Keratinocyte (primary cell): ENCODE results near the gene DOCK1. TPM values are rescaled to one million over a fixed set of nuclear protein-coding genes. Genes with fewer than 3 reads are reported as not detected.

ENCODE experiments used
- DNase-seq: peaks from one replicate; pipeline ENCODE4 v3.0.0-alpha.2; 2011; ENCODE audit warnings: low read depth, missing footprints, low spot score
- FAIRE-seq: peaks from 2 replicates; lab custom pipeline; 2011; peaks lifted over from hg19 to GRCh38; lab: Jason Lieb, UNC
- H2AFZ ChIP-seq: 2 replicates; pipeline ENCODE4 v1.6.0; 2012; ENCODE audit warnings: low read length, control low read depth, inconsistent platforms; ENCODE audit not compliant: control insufficient read depth
- H3K27ac ChIP-seq: 2 replicates; pipeline ENCODE4 v1.5.1; 2011; ENCODE audit warnings: low read length; ENCODE audit not compliant: control insufficient read depth, insufficient read depth
- H3K27me3 ChIP-seq: 3 replicates; pipeline ENCODE4 v1.6.0; 2011; ENCODE audit warnings: low read length; ENCODE audit not compliant: control insufficient read depth, insufficient read depth; ENCODE audit errors: extremely low read depth
- H3K36me3 ChIP-seq, 2 experiments: 2 replicates in 1 of 2; 3 replicates in 1 of 2; pipeline ENCODE4 v1.5.1; 2011; ENCODE audit warnings: low read length in 2 of 2, mild to moderate bottlenecking in 1 of 2; ENCODE audit not compliant: control insufficient read depth in 2 of 2, insufficient read depth in 2 of 2; ENCODE audit errors: extremely low read depth in 1 of 2
- H3K4me1 ChIP-seq: 3 replicates; pipeline ENCODE4 v1.5.1; 2011; ENCODE audit warnings: low read length; ENCODE audit not compliant: control insufficient read depth, insufficient read depth; ENCODE audit errors: extremely low read depth
- H3K4me2 ChIP-seq: 3 replicates; pipeline ENCODE4 v1.6.0; 2011; ENCODE audit warnings: low read depth, low read length; ENCODE audit not compliant: control insufficient read depth, insufficient read depth; ENCODE audit errors: extremely low read depth
- H3K4me3 ChIP-seq, 3 experiments: fragments of 200-600 bp in 1 of 3; sonication (generic) in 1 of 3; 2 replicates in 2 of 3; 3 replicates in 1 of 3; pipeline ENCODE4 v1.5.1; 2011 to 2016; ENCODE audit warnings: low read length in 3 of 3, mild to moderate bottlenecking in 3 of 3, control low read depth in 2 of 3, inconsistent platforms in 1 of 3, low read depth in 1 of 3, mixed read lengths in 1 of 3, mixed run types in 1 of 3, moderate library complexity in 1 of 3; ENCODE audit not compliant: control insufficient read depth in 2 of 3, insufficient read depth in 2 of 3; ENCODE audit errors: extremely low read depth in 1 of 3
- H3K79me2 ChIP-seq: 2 replicates; pipeline ENCODE4 v1.6.0; 2012; ENCODE audit warnings: low read length; ENCODE audit not compliant: control insufficient read depth, insufficient read depth
- H3K9ac ChIP-seq: 3 replicates; pipeline ENCODE4 v1.6.0; 2011; ENCODE audit warnings: low read length; ENCODE audit not compliant: control insufficient read depth, insufficient read depth; ENCODE audit errors: extremely low read depth
- H3K9me1 ChIP-seq: 3 replicates; pipeline ENCODE4 v1.6.0; 2011; ENCODE audit warnings: low read length; ENCODE audit not compliant: control insufficient read depth, insufficient read depth; ENCODE audit errors: extremely low read depth
- H3K9me3 ChIP-seq: 2 replicates; pipeline ENCODE4 v1.5.1; 2012; ENCODE audit warnings: low read depth, low read length; ENCODE audit not compliant: control insufficient read depth
- H4K20me1 ChIP-seq: 3 replicates; pipeline ENCODE4 v1.6.0; 2011; ENCODE audit warnings: low read length; ENCODE audit not compliant: control insufficient read depth, insufficient read depth; ENCODE audit errors: extremely low read depth
- CTCF ChIP-seq, 3 experiments: IDR thresholded peaks in 1 of 3; conservative IDR thresholded peaks in 1 of 3; optimal IDR thresholded peaks in 1 of 3; 2 replicates in 2 of 3; 3 replicates in 1 of 3; pipeline versions ENCODE3 to v1.5.1; 2011; ENCODE audit warnings: low read length in 3 of 3, mild to moderate bottlenecking in 3 of 3, moderate library complexity in 2 of 3, control low read depth in 1 of 3, inconsistent platforms in 1 of 3; ENCODE audit not compliant: insufficient read depth in 2 of 3; ENCODE audit errors: extremely low read depth in 1 of 3
- EZH2 ChIP-seq: IDR thresholded peaks from one replicate; pipeline ENCODE4 v1.6.1; 2012; ENCODE audit warnings: inconsistent platforms, mild to moderate bottlenecking, low read length, moderate library complexity
- dilution Hi-C: fragments of 300-500 bp; cut with MboI; formaldehyde crosslinking; loops from one replicate; pipeline ENCODE4 v1.7.0; 2020; ENCODE audit warnings: low sequenced_read_pairs; ENCODE audit not compliant: extremely low pct_ligation_motif_present
- polyA plus RNA-seq, 5 experiments: library from polyadenylated mRNA; depleted of rRNA in 3 of 5; stranded (reverse) in 3 of 5; stranded (forward) in 1 of 5; unstranded in 1 of 5; fragments of >200 nt; gene quantifications; 1 replicate in 1 of 5; 2 replicates in 3 of 5; 3 replicates in 1 of 5; pipeline versions ENCODE4 v1.2.1 to v1.2.3, GENCODE V29; 2011 to 2012; ENCODE audit warnings: missing spikeins in 2 of 5, low read depth in 1 of 5, low replicate concordance in 1 of 5

Gene DOCK1
- polyA plus RNA-seq, 1 donor (not counting 4 experiments of a cell fraction or from before 2014, with no cell fraction given): 15.7 TPM

GRCh38 chr10:127275272-127275671 lies 370.0 kb downstream of the DOCK1 start:
- TF ChIP-seq CTCF (optimal IDR thresholded peaks at IDR 0.05 in 1 of 3, IDR thresholded peaks at IDR 0.05 in 1 of 3, conservative IDR thresholded peaks at IDR 0.05 in 1 of 3; ENCODE audit: extremely low read depth in 1 of 3, insufficient read depth in 2 of 3, low read length in 3 of 3) (no peak), EZH2 (no peak)
- no peak overlapping the region for H2AFZ ChIP-seq
- H3K9me3 ChIP-seq: no peaks in the 10 kb centered on the region
- no peak overlapping the region for H3K27ac ChIP-seq
- H3K4me2 ChIP-seq: no peak overlapping the region
- no peak for DNase-seq
- H3K9ac ChIP-seq: no peak overlapping the region
- no peaks in the 10 kb centered on the region for H3K4me1 ChIP-seq
- peaks cover 3% of the 10 kb centered on the region for H3K9me1 ChIP-seq
- H3K36me3 ChIP-seq: no peaks in the 10 kb centered on the region
- H3K79me2 ChIP-seq: no peaks in the 10 kb centered on the region
- H3K4me3 ChIP-seq: no peak overlapping the region
- dilution Hi-C loops: no loop called here
- H4K20me1 ChIP-seq: no peaks in the 10 kb centered on the region
- FAIRE-seq: no peak
- no peaks in the 10 kb centered on the region for H3K27me3 ChIP-seq

DNA sequence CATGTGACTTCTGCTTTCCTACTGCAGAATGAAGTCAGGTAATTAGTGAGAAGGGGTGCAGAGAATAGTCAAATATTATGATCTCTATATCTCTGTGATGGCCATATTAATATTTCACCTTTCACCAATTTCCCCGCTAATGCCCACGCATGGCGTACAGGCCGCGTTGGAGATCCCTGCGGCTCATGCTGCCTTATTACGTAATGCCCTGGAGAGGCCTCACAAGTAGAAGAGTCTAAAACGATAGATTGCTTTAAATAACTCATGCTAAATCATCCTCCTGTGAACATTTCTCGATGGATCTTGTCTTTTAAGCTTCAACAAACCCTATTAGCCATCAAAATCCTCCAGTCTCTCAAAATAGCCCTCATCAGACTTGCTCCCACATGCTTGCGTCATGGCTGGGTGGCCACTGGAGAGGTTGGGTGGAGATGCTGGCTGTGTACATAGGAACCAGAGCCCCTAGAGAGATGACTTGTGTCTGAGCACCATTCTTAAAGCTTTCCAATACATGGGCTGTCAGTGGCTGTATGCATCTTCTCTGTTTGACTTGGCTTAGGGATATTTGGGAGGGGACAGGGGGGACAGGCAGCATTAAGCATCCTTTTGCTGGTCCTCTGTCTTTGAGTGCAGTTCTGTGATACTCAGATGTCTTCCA lies 370.7 kb downstream of the DOCK1 start:
- Histone ChIP-seq H3K27me3 (no peaks in the 10 kb centered on the region), H3K9ac (no peak overlapping the region), H3K9me1 (peaks cover 3% of the 10 kb centered on the region), H3K9me3 (no peaks in the 10 kb centered on the region), H2AFZ (no peak overlapping the region), H3K4me2 (no peak overlapping the region), H3K36me3 (peaks cover 0 to 2% of the 10 kb centered on the region in 2 experiments), H3K27ac (no peak overlapping the region), H3K79me2 (no peaks in the 10 kb centered on the region), H3K4me1 (no peaks in the 10 kb centered on the region), H4K20me1 (no peaks in the 10 kb centered on the region), H3K4me3 (no peak overlapping the region)
- no peak for FAIRE-seq
- no peak for DNase-seq
- TF ChIP-seq EZH2 (no peak), CTCF (optimal IDR thresholded peaks at IDR 0.05 in 1 of 3, IDR thresholded peaks at IDR 0.05 in 1 of 3, conservative IDR thresholded peaks at IDR 0.05 in 1 of 3; ENCODE audit: extremely low read depth in 1 of 3, insufficient read depth in 2 of 3, low read length in 3 of 3) (no peak)
- dilution Hi-C loops: no loop called here
